NK-92 (cell line): ENCODE measurements around the gene PGBD2.
"Not testable (repeated sequence)": the region's sequence is repeated elsewhere in the genome, so short reads cannot be mapped to it uniquely, and the experiment has no call there.

ENCODE experiments used
- DNase-seq: peaks from one replicate; lab custom pipeline; 2025; ENCODE audit not compliant: unreplicated experiment; lab: John Stamatoyannopoulos, UW

Gene PGBD2

DNA sequence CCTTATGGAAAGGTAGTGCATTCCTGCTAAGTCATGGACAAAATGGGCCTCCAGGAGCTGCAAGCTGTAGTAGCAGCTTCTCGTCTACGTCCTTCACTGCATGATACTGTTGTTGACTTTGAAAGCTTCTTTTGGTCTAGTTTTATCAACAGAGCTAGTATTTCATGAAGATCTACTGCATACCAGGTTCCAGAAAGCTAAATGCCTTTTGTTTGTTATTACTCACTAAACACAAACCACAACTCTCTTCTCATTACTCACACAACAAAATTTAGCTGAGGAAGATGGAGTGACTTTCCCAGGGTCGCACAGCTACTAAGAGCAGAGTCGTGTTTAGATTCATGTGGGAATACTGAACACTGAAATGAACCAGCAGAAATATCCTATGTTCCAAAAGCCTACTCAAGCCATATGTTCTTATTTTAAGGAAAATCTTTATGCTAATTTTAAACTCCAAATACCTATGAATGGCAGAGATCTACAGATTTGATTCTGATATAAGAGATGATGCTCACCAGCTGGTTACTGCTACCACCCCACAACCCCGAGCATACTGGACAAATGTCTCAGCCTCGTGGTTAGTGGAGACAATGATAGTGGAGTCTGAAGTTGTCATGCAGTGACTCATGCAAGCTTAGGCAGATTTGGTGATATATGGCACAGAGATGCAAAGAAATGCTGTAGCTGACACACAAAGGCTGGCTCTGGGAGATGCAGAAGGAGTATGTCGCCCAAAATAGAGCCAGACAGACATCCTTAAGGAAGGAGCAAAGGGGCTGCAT is 20.6 kb downstream of the PGBD2 start:
- no peak for DNase-seq

DNA sequence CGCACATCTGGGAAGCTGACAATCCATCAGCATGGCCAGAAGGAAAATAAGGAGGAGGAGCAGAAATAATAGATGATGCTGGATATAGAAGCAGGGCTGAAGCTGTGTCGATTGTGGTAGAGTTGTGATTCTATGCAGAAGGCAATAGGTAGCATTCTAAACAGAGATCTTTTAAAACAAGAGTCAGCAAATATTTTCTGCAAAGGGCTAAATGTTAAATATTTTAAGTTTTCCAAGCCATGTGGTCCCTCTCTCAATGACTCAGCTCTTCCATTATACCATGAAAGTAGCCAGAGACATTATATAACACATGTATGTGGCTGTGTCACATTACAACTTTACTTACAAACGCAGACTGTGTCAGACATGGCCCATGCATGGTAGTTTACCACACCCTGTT is 21.2 kb downstream of the PGBD2 start:
- DNase-seq = not testable (repeated sequence)

DNA sequence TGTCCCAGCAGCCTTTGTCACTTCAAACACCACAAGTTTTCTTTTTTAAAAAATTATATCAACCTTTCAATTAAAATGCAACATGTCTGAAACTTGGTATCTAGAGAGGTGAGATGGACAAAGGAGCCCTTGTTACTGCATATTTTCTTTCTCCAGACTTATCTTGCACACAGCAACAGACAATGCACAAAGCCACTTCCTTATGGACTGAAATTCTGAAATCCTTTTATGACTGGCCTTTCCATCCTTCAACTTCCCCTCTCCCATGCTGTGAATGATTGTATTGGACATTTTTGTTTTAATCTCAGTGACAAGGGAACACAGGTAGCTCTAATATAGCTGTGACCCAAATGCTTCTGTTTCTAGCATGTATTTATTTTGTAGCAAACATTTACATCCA is 22.1 kb downstream of the PGBD2 start:
- not testable (repeated sequence) for DNase-seq

- DNase-seq = not testable (repeated sequence)
These were observed 24.0 kb downstream of the PGBD2 start for GRCh38 chr1:248930037-248930436.

DNA sequence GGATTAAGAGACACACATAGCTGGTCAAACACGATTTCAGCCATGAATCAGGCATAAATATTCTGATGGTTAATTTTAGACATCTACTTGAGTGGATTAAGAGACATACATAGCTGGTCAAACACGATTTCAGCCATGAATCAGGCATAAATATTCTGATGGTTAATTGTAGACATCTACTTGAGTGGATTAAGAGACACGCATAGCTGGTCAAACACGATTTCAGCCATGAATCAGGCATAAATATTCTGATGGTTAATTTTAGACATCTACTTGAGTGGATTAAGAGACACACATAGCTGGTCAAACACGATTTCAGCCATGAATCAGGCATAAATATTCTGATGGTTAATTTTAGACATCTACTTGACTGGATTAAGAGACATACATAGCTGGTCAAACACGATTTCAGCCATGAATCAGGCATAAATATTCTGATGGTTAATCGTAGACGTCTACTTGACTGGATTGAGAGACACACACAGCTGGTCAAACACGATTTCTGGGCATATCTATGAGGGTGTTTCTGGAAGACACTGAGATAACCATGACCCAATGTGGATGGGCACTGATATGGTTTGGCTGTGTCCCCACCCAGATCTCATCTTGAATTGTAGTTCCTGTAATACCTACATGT is 32.3 kb downstream of the PGBD2 start:
- DNase-seq = not testable (repeated sequence)

GRCh38 chr1:248944134-248944999 is 38.3 kb downstream of the PGBD2 start:
- not testable (repeated sequence) for DNase-seq

DNA sequence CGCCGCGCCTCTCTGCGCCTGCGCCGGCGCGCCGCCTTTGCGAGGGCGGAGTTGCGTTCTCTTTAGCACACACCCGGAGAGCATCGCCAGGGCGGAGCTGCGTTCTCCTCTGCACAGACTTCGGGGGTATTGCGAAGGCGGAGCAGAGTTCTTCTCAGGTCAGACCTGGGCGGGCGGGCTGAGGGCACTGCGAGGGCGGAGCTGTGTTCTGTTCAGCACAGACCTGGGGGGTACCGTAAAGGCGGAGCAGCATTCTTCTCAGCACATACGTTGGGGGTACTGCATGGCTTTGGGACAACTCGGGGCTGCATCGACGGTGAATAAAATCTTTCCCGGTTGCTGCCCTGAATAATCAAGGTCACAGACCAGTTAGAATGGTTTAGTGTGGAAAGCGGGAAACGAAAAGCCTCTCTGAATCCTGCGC is 39.0 kb downstream of the PGBD2 start:
- not testable (repeated sequence) for DNase-seq

GRCh38 chr1:248945453-248945852 is 39.4 kb downstream of the PGBD2 start:
- not testable (repeated sequence) for DNase-seq

GRCh38 chr1:248945856-248946416 is 39.9 kb downstream of the PGBD2 start:
- DNase-seq = not testable (repeated sequence)
